H1 (cell line): ENCODE measurements around the gene KCNQ2. TPM values are rescaled to one million over a fixed set of nuclear protein-coding genes. Genes with fewer than 3 reads are reported as not detected.
A peak's percentile ranks its signal among the peaks of the same experiment; 100 is the strongest.

Experiments used
- CTCF ChIA-PET: fragments of 300-600 bp; sonication (Branson Sonifier 250); formaldehyde crosslinking; loops from one replicate; lab custom pipeline; 2021; ENCODE audit not compliant: partially characterized antibody; lab: Charles Lee
- POLR2A ChIA-PET: fragments of 300-600 bp; sonication (Branson Sonifier 250); formaldehyde crosslinking; loops from one replicate; lab custom pipeline; 2021; ENCODE audit warnings: inconsistent platforms; ENCODE audit not compliant: partially characterized antibody; lab: Charles Lee
- DNase-seq, 2 experiments: peaks; one replicate each; pipeline versions ENCODE4 v3.0.0 to v3.0.0-alpha.2; 2010 to 2022; ENCODE audit warnings: low spot score in 2 of 2, low read depth in 1 of 2, mixed read lengths in 1 of 2
- FAIRE-seq: peaks from 2 replicates; lab custom pipeline; 2011; peaks lifted over from hg19 to GRCh38; lab: Jason Lieb, UNC
- H2AFZ ChIP-seq: 2 replicates; pipeline ENCODE4 v1.8.1; 2012; ENCODE audit warnings: low read length, inconsistent platforms
- H2AK5ac ChIP-seq: 2 replicates; pipeline ENCODE4 v1.6.1; 2013; ENCODE audit warnings: low read depth, low read length
- H2BK120ac ChIP-seq: replicated peaks from 2 replicates; pipeline ENCODE3; 2013; ENCODE audit warnings: low read depth, low read length, inconsistent platforms
- H2BK12ac ChIP-seq: 2 replicates; pipeline ENCODE4 v1.6.1; 2013; ENCODE audit warnings: low read depth, low read length
- H2BK15ac ChIP-seq: 2 replicates; pipeline ENCODE4 v1.6.1; 2013; ENCODE audit warnings: low read length
- H2BK20ac ChIP-seq: 2 replicates; pipeline ENCODE4 v1.6.1; 2013; ENCODE audit warnings: low read length
- H2BK5ac ChIP-seq: 2 replicates; pipeline ENCODE4 v1.6.1; 2013; ENCODE audit warnings: low read depth, low read length
- H3K14ac ChIP-seq: 2 replicates; pipeline ENCODE4 v1.6.1; 2013; ENCODE audit warnings: inconsistent platforms; ENCODE audit not compliant: insufficient read length
- H3K18ac ChIP-seq: 2 replicates; pipeline ENCODE4 v1.6.1; 2013; ENCODE audit warnings: low read length; ENCODE audit errors: extremely low read depth
- H3K23ac ChIP-seq: 2 replicates; pipeline ENCODE4 v1.6.1; 2013; ENCODE audit warnings: inconsistent platforms; ENCODE audit not compliant: insufficient read length
- H3K23me2 ChIP-seq: 2 replicates; pipeline ENCODE4 v1.6.1; 2013; ENCODE audit warnings: low read depth, low read length
- H3K27ac ChIP-seq: 2 replicates; pipeline ENCODE4 v1.6.1; 2011; ENCODE audit warnings: low read depth, low read length, inconsistent platforms
- H3K27me3 ChIP-seq, 4 experiments: replicated peaks in 1 of 4; 1 replicate in 1 of 4; 2 replicates in 3 of 4; pipeline versions ENCODE4 v1.6.1 to v1.8.1; 2011 to 2013; ENCODE audit warnings: low read length in 3 of 4, mild to moderate bottlenecking in 3 of 4, inconsistent platforms in 2 of 4, mixed read lengths in 2 of 4, moderate library complexity in 1 of 4; ENCODE audit not compliant: control insufficient read depth in 3 of 4, insufficient read depth in 3 of 4; ENCODE audit errors: extremely low read depth in 1 of 4
- H3K36me3 ChIP-seq, 4 experiments: 2 replicates each; pipeline versions ENCODE4 v1.6.1 to v1.8.1; 2011 to 2013; ENCODE audit warnings: mild to moderate bottlenecking in 4 of 4, low read length in 3 of 4, moderate library complexity in 2 of 4, control low read depth in 1 of 4, inconsistent platforms in 1 of 4; ENCODE audit not compliant: insufficient read depth in 4 of 4, control insufficient read depth in 2 of 4
- H3K4ac ChIP-seq: replicated peaks from 2 replicates; pipeline ENCODE3; 2013; ENCODE audit warnings: low read length, low read depth, mixed read lengths, inconsistent platforms; ENCODE audit not compliant: insufficient read length
- H3K4me1 ChIP-seq, 4 experiments: replicated peaks in 1 of 4; 1 replicate in 1 of 4; 2 replicates in 3 of 4; pipeline versions ENCODE4 v1.6.1 to v1.8.1; 2011 to 2013; ENCODE audit warnings: low read length in 3 of 4, inconsistent platforms in 2 of 4, mixed read lengths in 1 of 4; ENCODE audit not compliant: insufficient read depth in 4 of 4, control insufficient read depth in 3 of 4
- H3K4me2 ChIP-seq, 2 experiments: 2 replicates each; pipeline versions ENCODE4 v1.6.1 to v1.8.1; 2011 to 2013; ENCODE audit warnings: low read depth in 2 of 2, low read length in 2 of 2, control low read depth in 1 of 2, inconsistent platforms in 1 of 2, mild to moderate bottlenecking in 1 of 2; ENCODE audit not compliant: insufficient read depth in 1 of 2
- H3K4me3 ChIP-seq, 4 experiments: fragments of 200-600, 300-600 bp in 1 of 4; sonication (generic), shearing (Covaris generic), sonication (Bioruptor Twin) in 1 of 4; 2 replicates each; pipeline versions ENCODE4 v1.5.1 to v1.8.1; 2011 to 2016; ENCODE audit warnings: low read length in 4 of 4, low read depth in 3 of 4, control low read depth in 2 of 4, inconsistent platforms in 2 of 4, mild to moderate bottlenecking in 2 of 4, mixed read lengths in 1 of 4, moderate library complexity in 1 of 4; ENCODE audit not compliant: insufficient read depth in 2 of 4; ENCODE audit errors: extremely low read depth in 1 of 4
- H3K56ac ChIP-seq: replicated peaks from 2 replicates; pipeline ENCODE3; 2013; ENCODE audit warnings: low read depth, mild to moderate bottlenecking, mixed read lengths, low read length, inconsistent platforms; ENCODE audit not compliant: insufficient read length
- H3K79me1 ChIP-seq: 2 replicates; pipeline ENCODE4 v1.6.1; 2013; ENCODE audit warnings: low read depth, low read length, control low read depth
- H3K79me2 ChIP-seq, 2 experiments: 2 replicates each; pipeline versions ENCODE4 v1.6.1 to v1.8.1; 2012 to 2013; ENCODE audit warnings: low read length in 2 of 2, mild to moderate bottlenecking in 2 of 2, inconsistent platforms in 1 of 2; ENCODE audit not compliant: insufficient read depth in 2 of 2, control insufficient read depth in 1 of 2
- H3K9ac ChIP-seq, 4 experiments: replicated peaks in 1 of 4; 1 replicate in 1 of 4; 2 replicates in 3 of 4; pipeline versions ENCODE4 v1.6.1 to v1.8.1; 2011 to 2013; ENCODE audit warnings: low read depth in 3 of 4, low read length in 3 of 4, control low read depth in 2 of 4, mild to moderate bottlenecking in 2 of 4, moderate library complexity in 2 of 4, inconsistent platforms in 1 of 4; ENCODE audit errors: extremely low read depth in 1 of 4
- H3K9me3 ChIP-seq, 2 experiments: 2 replicates each; pipeline versions ENCODE4 v1.6.1 to v1.8.1; 2012 to 2013; ENCODE audit warnings: mild to moderate bottlenecking in 2 of 2, moderate library complexity in 2 of 2, control low read depth in 1 of 2, inconsistent platforms in 1 of 2, low read depth in 1 of 2, low read length in 1 of 2, mixed read lengths in 1 of 2; ENCODE audit not compliant: insufficient read depth in 2 of 2
- H4K20me1 ChIP-seq, 2 experiments: replicated peaks in 1 of 2; 2 replicates each; pipeline versions ENCODE3 to v1.8.1; 2011 to 2013; ENCODE audit warnings: inconsistent platforms in 2 of 2, low read length in 2 of 2, mild to moderate bottlenecking in 1 of 2; ENCODE audit not compliant: insufficient read depth in 2 of 2, control insufficient read depth in 1 of 2
- H4K5ac ChIP-seq: 2 replicates; pipeline ENCODE4 v1.6.1; 2013; ENCODE audit warnings: low read length, low read depth, mixed read lengths, inconsistent platforms; ENCODE audit not compliant: insufficient read length
- H4K8ac ChIP-seq: 2 replicates; pipeline ENCODE4 v1.8.0; 2013; ENCODE audit warnings: mild to moderate bottlenecking, moderate library complexity, low read length, inconsistent platforms; ENCODE audit not compliant: insufficient read depth; ENCODE audit errors: extremely low read depth
- H4K91ac ChIP-seq: replicated peaks from 2 replicates; pipeline ENCODE3; 2013; ENCODE audit warnings: low read length, mixed read lengths, inconsistent platforms; ENCODE audit not compliant: insufficient read length
- CTBP2 ChIP-seq: IDR thresholded peaks from 2 replicates; pipeline ENCODE4 v1.7.0; 2011; ENCODE audit warnings: borderline replicate concordance, mild to moderate bottlenecking, moderate library complexity, mixed read lengths, low read length; ENCODE audit not compliant: insufficient read depth, insufficient read length
- EP300 ChIP-seq, 2 experiments: IDR thresholded peaks; 1 replicate in 1 of 2; 2 replicates in 1 of 2; pipeline ENCODE4 v1.6.1; 2011 to 2012; ENCODE audit warnings: low read depth in 2 of 2, low read length in 2 of 2, mild to moderate bottlenecking in 2 of 2, borderline replicate concordance in 1 of 2, inconsistent platforms in 1 of 2, moderate library complexity in 1 of 2
- FOSL1 ChIP-seq: IDR thresholded peaks from 2 replicates; pipeline ENCODE4 v1.6.1; 2011; ENCODE audit warnings: mild to moderate bottlenecking, low read depth, low read length, moderate library complexity; ENCODE audit not compliant: insufficient read depth
- JUND ChIP-seq: IDR thresholded peaks from 2 replicates; pipeline ENCODE4 v1.6.1; 2011; ENCODE audit warnings: mild to moderate bottlenecking, improper control_type of control experiment, low read length
- KDM4A ChIP-seq: IDR thresholded peaks from one replicate; pipeline ENCODE4 v1.7.1; 2012; ENCODE audit warnings: low read depth, mild to moderate bottlenecking, moderate library complexity, low read length, inconsistent platforms; ENCODE audit not compliant: severe bottlenecking
- POLR2AphosphoS5 ChIP-seq: IDR thresholded peaks from 2 replicates; pipeline ENCODE4 v1.6.1; 2011; ENCODE audit warnings: low read depth, low read length
- RXRA ChIP-seq: IDR thresholded peaks from 2 replicates; pipeline ENCODE4 v1.6.1; 2011; ENCODE audit warnings: low read depth, mild to moderate bottlenecking, low read length, moderate library complexity; ENCODE audit not compliant: insufficient read depth
- SAP30 ChIP-seq: fragments of 300-600 bp; sonication (generic); IDR thresholded peaks from 2 replicates; pipeline ENCODE4 v1.7.1; 2012; ENCODE audit warnings: low read length, moderate library complexity, mild to moderate bottlenecking, inconsistent platforms; ENCODE audit not compliant: insufficient read depth, insufficient replicate concordance
- TCF12 ChIP-seq: IDR thresholded peaks from 2 replicates; pipeline ENCODE4 v1.6.1; 2011; ENCODE audit warnings: low read depth, mild to moderate bottlenecking, low read length
- WGBS, 2 experiments: shearing (Covaris generic) in 1 of 2; methylation state at CpG; one replicate each; pipeline versions ENCODE4 v1.1.6 to v1.1.7; 2013 to 2015; ENCODE audit warnings: low lambda C conversion rate in 2 of 2, mixed read lengths in 2 of 2, inconsistent platforms in 1 of 2, low coverage in 1 of 2, missing lambda C conversion rate in 1 of 2; ENCODE audit not compliant: insufficient replicate concordance in 2 of 2, insufficient coverage in 1 of 2, insufficient read length in 1 of 2; ENCODE audit errors: extremely low coverage in 1 of 2, missing lambda C conversion rate in 1 of 2; 5-methylcytosine and 5-hydroxymethylcytosine counted together
- polyA plus RNA-seq, 7 experiments: library from polyadenylated mRNA; depleted of rRNA in 3 of 7; stranded (reverse) in 5 of 7; unstranded in 2 of 7; fragments of >200 nt in 5 of 7; fragments of 200-250 nt in 2 of 7; gene quantifications; 1 replicate in 5 of 7; 2 replicates in 1 of 7; 4 replicates in 1 of 7; pipeline versions ENCODE4 v1.2.1 to v1.2.3, GENCODE V29; 2011 to 2013; ENCODE audit warnings: missing spikeins in 2 of 7, mixed read lengths in 2 of 7
- total RNA-seq: library from RNA; stranded (reverse); fragmentation: NEBNext Ultra II Directional; extraction: Animal tissue kit (Norgen Biotek cat#: 25700); gene quantifications from 2 replicates; pipeline ENCODE4 v1.2.1, GENCODE V29; 2021
- TF ChIP-seq, protein P1 (sequence below): IDR thresholded peaks from 2 replicates; pipeline ENCODE4 v1.6.1; 2012; ENCODE audit warnings: low read length, inconsistent platforms

KCNQ2 gene
- total and polyA plus RNA-seq, 2 of the 8 experiments (the other 6 are each of a cell fraction or from before 2014, with no cell fraction given), result 82.6 to 243 TPM

- peaks cover 0 to 1% of the 10 kb centered on the region in 2 experiments for H4K20me1 ChIP-seq
- TF ChIP-seq TCF12 (no peak), RXRA (no peak), JUND (no peak), CTBP2 (no peak), SAP30 (no peak), POLR2AphosphoS5 (no peak), FOSL1 (no peak), KDM4A (no peak), EP300 (IDR thresholded peaks at IDR 0.05; ENCODE audit: borderline replicate concordance in 1 of 2, low read depth in 2 of 2, low read length in 2 of 2) (no peak)
- TF ChIP-seq, protein P1, sequence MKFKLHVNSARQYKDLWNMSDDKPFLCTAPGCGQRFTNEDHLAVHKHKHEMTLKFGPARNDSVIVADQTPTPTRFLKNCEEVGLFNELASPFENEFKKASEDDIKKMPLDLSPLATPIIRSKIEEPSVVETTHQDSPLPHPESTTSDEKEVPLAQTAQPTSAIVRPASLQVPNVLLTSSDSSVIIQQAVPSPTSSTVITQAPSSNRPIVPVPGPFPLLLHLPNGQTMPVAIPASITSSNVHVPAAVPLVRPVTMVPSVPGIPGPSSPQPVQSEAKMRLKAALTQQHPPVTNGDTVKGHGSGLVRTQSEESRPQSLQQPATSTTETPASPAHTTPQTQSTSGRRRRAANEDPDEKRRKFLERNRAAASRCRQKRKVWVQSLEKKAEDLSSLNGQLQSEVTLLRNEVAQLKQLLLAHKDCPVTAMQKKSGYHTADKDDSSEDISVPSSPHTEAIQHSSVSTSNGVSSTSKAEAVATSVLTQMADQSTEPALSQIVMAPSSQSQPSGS, result no peak
Observed at GRCh38 chr20:63428906-63429575, 43.4 kb downstream of the KCNQ2 start.

More at GRCh38 chr20:63428906-63429575, 43.4 kb downstream of the KCNQ2 start:
- POLR2A ChIA-PET, result interaction anchor here (1.0 to 1.1 kb wide), 2 partner anchors 9 to 98 kb away, joined by 3 read pairs; no protein-coding TSS in a partner anchor
- H2BK20ac ChIP-seq, result no peak overlapping the region
- H3K4me2 ChIP-seq, result no peak overlapping the region
- no peaks in the 10 kb centered on the region for H3K23me2 ChIP-seq
- no peaks in the 10 kb centered on the region for H3K27me3 ChIP-seq
- DNase-seq (no peak), FAIRE-seq (no peak)
- no peak overlapping the region for H2AFZ ChIP-seq
- WGBS, 2 experiments, result 85% methylated on average over 13 of the region's 20 CpGs; no CpG with 5 or more reads in 1 of the 2 experiments
- no peak overlapping the region for H4K91ac ChIP-seq
- no peak overlapping the region for H2BK12ac ChIP-seq
- H2BK5ac ChIP-seq, result no peak overlapping the region
- H2AK5ac ChIP-seq, result no peak overlapping the region
- CTCF ChIA-PET, result interaction anchor here (1.1 to 1.8 kb wide), 3 partner anchors 23 to 205 kb away, joined by 3 to 5 read pairs (median 3); partner anchors contain the start of gene PTK6
- no peaks in the 10 kb centered on the region for H3K9me3 ChIP-seq
- H3K4ac ChIP-seq, result no peak overlapping the region
- no peak overlapping the region for H2BK15ac ChIP-seq
- peaks cover 0 to 6% (median 3%) of the 10 kb centered on the region in 4 experiments; a peak in 4 of 7 replicates for H3K4me1 ChIP-seq
- no peaks in the 10 kb centered on the region for H3K79me1 ChIP-seq
- no peak overlapping the region for H3K56ac ChIP-seq
- no peaks in the 10 kb centered on the region; a peak in 1 of 8 replicates for H3K36me3 ChIP-seq
- H3K23ac ChIP-seq, result no peak overlapping the region
- no peak overlapping the region for H3K18ac ChIP-seq
- H3K4me3 ChIP-seq, result no peak overlapping the region
- H2BK120ac ChIP-seq, result no peak overlapping the region
- H3K14ac ChIP-seq, result no peak overlapping the region
- H4K5ac ChIP-seq, result no peak overlapping the region
- no peak overlapping the region for H3K27ac ChIP-seq
- H4K8ac ChIP-seq, result peak overlapping the region; percentile 79; the same call in 1 of the 2 replicates
- H3K9ac ChIP-seq, result no peak overlapping the region
- H3K79me2 ChIP-seq, result no peaks in the 10 kb centered on the region
